Measurements from ENCODE around the gene COBLL1. TPM values are rescaled to one million over a fixed set of nuclear protein-coding genes. Genes with fewer than 3 reads are reported as not detected.
A peak's percentile ranks its signal among the peaks of the same experiment; 100 is the strongest.

Gene COBLL1
- total RNA-seq, 1 donor from 2014 or later: 110 TPM

DNA sequence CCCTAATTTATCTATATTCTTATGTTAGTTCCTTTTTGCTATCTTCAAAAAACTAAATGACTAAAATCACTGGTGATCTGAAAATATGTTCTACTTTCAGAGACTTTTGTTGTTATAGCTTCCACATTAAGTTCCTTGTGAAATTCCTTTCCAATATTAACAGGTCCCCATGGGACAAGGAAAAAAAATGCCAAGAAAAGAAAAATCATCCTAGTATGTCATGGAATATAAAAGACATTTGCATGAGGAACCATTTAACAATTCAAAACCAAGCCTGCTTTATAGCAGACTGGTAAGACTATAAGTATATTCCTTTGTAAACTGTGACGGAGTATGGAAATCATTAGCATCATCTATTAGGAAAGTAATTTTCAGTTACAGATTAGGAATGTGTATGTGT, 48.1 kb downstream of the COBLL1 start:
- Mint-ChIP-seq H3K9me3 (no peaks in the 10 kb centered on the region), H3K4me3 (no peak overlapping the region), H3K4me1 (peaks cover 58% of the 10 kb centered on the region), H3K36me3 (no peaks in the 10 kb centered on the region), H3K27me3 (ENCODE audit: low read depth) (no peaks in the 10 kb centered on the region), H3K27ac (peak overlapping the region; percentile 82)
- TF ChIP-seq, protein P1, sequence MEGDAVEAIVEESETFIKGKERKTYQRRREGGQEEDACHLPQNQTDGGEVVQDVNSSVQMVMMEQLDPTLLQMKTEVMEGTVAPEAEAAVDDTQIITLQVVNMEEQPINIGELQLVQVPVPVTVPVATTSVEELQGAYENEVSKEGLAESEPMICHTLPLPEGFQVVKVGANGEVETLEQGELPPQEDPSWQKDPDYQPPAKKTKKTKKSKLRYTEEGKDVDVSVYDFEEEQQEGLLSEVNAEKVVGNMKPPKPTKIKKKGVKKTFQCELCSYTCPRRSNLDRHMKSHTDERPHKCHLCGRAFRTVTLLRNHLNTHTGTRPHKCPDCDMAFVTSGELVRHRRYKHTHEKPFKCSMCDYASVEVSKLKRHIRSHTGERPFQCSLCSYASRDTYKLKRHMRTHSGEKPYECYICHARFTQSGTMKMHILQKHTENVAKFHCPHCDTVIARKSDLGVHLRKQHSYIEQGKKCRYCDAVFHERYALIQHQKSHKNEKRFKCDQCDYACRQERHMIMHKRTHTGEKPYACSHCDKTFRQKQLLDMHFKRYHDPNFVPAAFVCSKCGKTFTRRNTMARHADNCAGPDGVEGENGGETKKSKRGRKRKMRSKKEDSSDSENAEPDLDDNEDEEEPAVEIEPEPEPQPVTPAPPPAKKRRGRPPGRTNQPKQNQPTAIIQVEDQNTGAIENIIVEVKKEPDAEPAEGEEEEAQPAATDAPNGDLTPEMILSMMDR (IDR thresholded peaks at IDR 0.05; ENCODE audit: unreplicated experiment): no peak
- no peak for DNase-seq (ENCODE audit: low spot score in 2 of 2, unreplicated experiment in 2 of 2)

DNA sequence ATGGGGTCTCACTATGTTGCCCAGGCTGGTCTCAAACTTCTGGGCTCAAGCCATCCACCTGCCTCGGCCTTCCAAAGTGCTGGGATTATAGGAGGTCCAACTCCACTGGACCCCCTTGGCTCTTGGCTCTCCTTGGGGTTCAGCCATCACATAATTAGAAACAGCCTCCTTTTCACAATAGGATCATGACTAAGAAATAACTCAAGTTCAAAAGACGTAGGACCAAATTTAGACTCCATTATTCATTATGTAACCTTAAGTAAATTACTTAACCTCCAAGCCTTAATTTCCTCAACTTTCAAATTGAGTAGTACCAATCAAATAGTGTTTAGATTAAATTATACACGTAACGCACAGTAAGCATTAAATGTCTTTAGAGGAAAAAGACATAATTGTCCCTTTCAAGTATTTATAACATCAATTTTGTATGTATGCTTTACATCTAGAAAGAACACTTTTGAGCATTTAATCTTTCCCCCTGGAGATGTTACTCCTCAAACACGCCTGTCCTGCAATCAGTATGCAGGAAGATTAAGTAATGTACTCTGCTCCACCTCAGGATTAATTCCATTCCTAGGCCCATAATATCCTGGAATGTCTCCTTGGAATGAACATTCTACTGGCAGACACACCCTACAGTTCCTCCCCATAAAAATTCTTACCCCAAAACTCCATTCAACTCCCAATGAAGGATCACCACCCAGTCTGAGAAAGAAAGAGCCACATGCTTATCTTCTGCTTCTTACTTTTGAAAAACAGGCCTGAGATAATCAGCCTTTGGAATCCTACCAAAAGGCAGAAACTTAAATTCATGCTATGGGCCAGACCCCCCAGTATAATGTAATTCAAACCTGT, 49.1 kb downstream of the COBLL1 start:
- Mint-ChIP-seq H3K27me3 (ENCODE audit: low read depth) (no peaks in the 10 kb centered on the region), H3K36me3 (no peaks in the 10 kb centered on the region), H3K9me3 (no peaks in the 10 kb centered on the region), H3K4me1 (peaks cover 51% of the 10 kb centered on the region), H3K4me3 (no peak overlapping the region), H3K27ac (peak overlapping the region; percentile 89)
- TF ChIP-seq, protein P1 (IDR thresholded peaks at IDR 0.05; ENCODE audit: unreplicated experiment): no peak
- DNase-seq (ENCODE audit: low spot score in 2 of 2, unreplicated experiment in 2 of 2): no peak

DNA sequence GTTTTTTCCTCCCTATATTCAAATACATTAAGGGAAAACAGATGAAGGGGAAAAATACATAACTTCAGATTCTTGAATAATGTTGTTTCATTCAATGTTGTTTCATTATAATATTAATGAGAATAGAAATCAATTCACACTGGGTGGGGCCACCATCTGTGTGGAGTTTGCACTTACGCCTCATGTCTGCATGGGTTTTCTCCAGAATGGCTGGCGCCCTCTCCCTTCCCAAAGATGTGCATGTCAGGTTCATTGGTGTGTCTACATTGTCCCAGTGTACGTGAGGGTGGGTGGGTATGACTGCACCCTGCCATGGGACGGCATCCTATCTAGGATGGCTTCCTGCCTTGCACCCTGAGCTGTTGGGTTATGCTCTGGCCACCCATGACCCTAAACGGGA, 51.7 kb downstream of the COBLL1 start:
- Mint-ChIP-seq H3K27ac (no peak overlapping the region), H3K9me3 (no peaks in the 10 kb centered on the region), H3K4me3 (no peak overlapping the region), H3K36me3 (no peaks in the 10 kb centered on the region), H3K4me1 (peaks cover 46% of the 10 kb centered on the region), H3K27me3 (ENCODE audit: low read depth) (no peaks in the 10 kb centered on the region)
- TF ChIP-seq, protein P1 (IDR thresholded peaks at IDR 0.05; ENCODE audit: unreplicated experiment): no peak
- no peak for DNase-seq (ENCODE audit: low spot score in 2 of 2, unreplicated experiment in 2 of 2)

DNA sequence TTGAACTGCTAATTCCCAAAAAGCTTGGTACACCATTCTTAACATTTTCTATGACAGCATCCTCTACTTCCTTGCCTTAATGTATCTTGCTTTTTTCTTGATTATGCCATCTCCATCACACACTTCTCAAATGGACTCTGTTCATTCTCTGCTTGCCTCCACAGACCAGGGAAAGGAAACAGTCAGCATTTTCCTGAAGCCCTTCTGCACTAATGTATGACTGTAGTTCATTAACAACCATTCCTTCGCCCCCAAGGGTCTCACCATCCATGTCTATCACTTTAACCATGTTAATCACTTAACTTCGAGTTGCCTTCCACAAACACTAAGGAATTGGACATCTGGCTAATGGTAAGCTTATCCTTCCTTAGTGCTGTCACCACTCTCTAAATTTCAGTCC, 54.8 kb downstream of the COBLL1 start:
- peaks cover 3% of the 10 kb centered on the region for H3K36me3 Mint-ChIP-seq
- no peaks in the 10 kb centered on the region for H3K9me3 Mint-ChIP-seq
- H3K4me1 Mint-ChIP-seq: peaks cover 39% of the 10 kb centered on the region
- no peak for DNase-seq (ENCODE audit: low spot score in 2 of 2, unreplicated experiment in 2 of 2)
- H3K4me3 Mint-ChIP-seq: no peak overlapping the region
- TF ChIP-seq, protein P1 (IDR thresholded peaks at IDR 0.05; ENCODE audit: unreplicated experiment): no peak
- H3K27me3 Mint-ChIP-seq (ENCODE audit: low read depth): no peaks in the 10 kb centered on the region
- H3K27ac Mint-ChIP-seq: peak overlapping the region; percentile 3

DNA sequence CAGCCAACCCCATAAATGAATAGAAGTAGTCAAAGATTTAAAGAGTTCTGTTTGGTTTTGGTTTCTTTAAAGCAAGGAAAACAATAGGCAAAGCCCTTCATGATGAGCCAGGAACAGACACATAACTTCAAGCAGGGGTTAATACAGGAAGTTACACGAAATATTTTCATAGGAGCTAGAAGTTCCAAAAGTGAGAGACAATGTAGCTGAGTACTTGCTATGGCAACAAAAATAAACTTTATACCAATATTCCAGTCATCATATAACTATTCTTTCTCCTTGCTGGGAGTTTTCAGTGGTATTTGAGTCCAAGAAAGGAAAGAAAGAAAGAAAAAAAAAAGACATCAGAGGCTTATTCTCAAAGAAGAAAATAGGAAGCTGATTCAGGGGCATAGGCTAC, 56.2 kb downstream of the COBLL1 start:
- Mint-ChIP-seq H3K27ac (peak overlapping the region; percentile 70), H3K4me1 (peaks cover 45% of the 10 kb centered on the region), H3K36me3 (peaks cover 3% of the 10 kb centered on the region), H3K9me3 (no peaks in the 10 kb centered on the region), H3K27me3 (ENCODE audit: low read depth) (no peaks in the 10 kb centered on the region), H3K4me3 (no peak overlapping the region)
- TF ChIP-seq, protein P1 (IDR thresholded peaks at IDR 0.05; ENCODE audit: unreplicated experiment): no peak
- no peak for DNase-seq (ENCODE audit: low spot score in 2 of 2, unreplicated experiment in 2 of 2)
